Breast epithelium (tissue), 3 donors: ENCODE data around the gene ANKIB1.

Experiments used
- CTCF ChIP-seq, 3 donors: fragments of 450-650 bp; IDR thresholded peaks; one replicate each; pipeline ENCODE4 v1.5.1; 2016 to 2017; ENCODE audit warnings: antibody characterized with exemption in 3 of 3, mild to moderate bottlenecking in 3 of 3, moderate library complexity in 3 of 3
- POLR2A ChIP-seq: fragments of 450-650 bp; IDR thresholded peaks from one replicate; pipeline ENCODE4 v1.6.1; 2016; ENCODE audit warnings: antibody characterized with exemption, mild to moderate bottlenecking, moderate library complexity

- TF ChIP-seq CTCF (IDR thresholded peaks at IDR 0.05) (no peak), POLR2A (no peak)
Observed at GRCh38 chr7:92230547-92230946, 15.2 kb upstream of the ANKIB1 start.
